Measurements from ENCODE around the gene CEBPZ.
"Not testable (repeated sequence)": the region's sequence is repeated elsewhere in the genome, so short reads cannot be mapped to it uniquely, and the experiment has no call there.

CEBPZ gene

GRCh38 chr2:37231241-37232130, at the start of gene CEBPZ, which contains the start of gene NDUFAF7:
Gene CEBPZ, minus strand, starts transcription at chr2:37231596. Its CDS starts 29 bp downstream, at chr2:37231567.
Gene NDUFAF7, plus strand, starts transcription at chr2:37231658. Its CDS starts 48 bp downstream, at chr2:37231706.
- peak; percentile 79 for DNase-seq

DNA sequence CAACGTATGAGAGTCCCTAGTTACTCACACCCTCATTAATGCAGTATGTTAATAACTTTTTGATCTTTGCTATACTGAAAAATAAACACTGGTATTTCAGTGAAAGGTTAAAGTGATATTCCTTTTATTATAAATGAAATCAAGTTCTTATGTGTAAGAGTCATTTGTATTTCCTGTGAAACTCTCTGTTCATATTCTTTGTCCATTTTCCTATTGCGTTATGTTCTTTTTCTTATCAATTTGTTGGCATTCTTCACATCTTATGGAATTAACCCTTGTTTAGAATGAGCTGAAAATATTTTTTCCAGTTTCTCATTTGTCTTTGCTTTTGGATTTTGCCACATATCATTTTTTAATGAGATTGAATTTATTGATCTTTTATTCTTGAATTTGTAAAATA, 44.9 kb upstream of the CEBPZ start:
- no peak for DNase-seq

GRCh38 chr2:37274359-37274965, 43.1 kb upstream of the CEBPZ start:
- DNase-seq = no peak

GRCh38 chr2:37271376-37272067, 40.1 kb upstream of the CEBPZ start:
- DNase-seq = no peak

DNA sequence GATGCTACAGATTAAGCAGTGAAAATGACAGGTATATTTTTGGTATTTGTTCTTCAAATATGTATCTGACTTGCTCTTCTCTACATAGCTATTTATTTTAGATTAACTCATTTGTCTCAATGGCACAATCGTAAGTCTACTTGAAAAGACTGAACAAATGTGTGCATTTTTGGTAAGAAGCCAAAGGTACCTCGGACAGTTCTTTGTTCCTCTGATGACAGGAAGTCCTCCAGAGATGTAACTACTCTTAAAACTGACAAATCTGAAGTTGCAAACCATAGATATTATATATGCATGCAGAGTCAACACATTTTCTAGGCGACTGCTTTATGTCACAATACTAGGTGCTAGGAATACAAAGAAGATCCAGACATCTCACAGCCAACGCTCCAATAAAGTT, 36.7 kb upstream of the CEBPZ start:
- no peak for DNase-seq

DNA sequence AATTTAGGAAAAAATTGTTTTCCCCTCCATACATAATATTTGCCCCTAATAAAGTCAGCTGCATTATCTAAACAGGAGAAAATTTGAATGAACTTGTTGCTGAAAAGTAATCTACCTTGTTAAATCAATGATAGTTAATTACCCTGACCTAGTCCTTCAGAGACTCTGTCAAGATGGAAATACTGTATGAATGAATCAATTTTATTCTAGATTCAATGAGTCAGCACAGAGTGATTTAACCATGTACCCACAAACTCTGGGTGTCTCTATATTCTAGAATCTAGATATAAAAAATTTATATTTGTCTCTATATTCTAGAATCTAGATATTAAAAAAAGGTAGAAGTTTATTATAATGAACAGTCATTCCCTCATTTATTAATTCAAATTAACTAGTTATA, 36.3 kb upstream of the CEBPZ start:
- DNase-seq = no peak

DNA sequence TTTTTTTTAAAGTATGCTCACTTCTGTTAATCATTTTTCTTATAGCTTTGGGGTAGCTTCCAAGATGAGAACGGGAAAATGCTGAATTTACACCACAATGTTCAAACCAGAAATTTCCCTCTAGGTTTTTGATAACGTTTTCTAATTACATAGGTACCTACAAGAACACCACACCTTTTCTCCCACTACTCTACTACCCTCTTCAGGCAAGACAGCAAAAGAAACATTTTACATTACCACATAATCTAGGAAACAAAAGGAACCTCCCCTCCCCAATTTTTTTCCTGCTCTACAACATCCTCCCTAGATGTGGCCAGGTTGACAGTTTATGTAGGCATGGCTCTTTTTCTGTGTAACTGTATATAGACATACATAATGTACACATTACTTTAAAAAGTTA, 32.4 kb upstream of the CEBPZ start:
- DNase-seq = no peak

GRCh38 chr2:37262522-37262921, 31.1 kb upstream of the CEBPZ start:
- DNase-seq = no peak

DNA sequence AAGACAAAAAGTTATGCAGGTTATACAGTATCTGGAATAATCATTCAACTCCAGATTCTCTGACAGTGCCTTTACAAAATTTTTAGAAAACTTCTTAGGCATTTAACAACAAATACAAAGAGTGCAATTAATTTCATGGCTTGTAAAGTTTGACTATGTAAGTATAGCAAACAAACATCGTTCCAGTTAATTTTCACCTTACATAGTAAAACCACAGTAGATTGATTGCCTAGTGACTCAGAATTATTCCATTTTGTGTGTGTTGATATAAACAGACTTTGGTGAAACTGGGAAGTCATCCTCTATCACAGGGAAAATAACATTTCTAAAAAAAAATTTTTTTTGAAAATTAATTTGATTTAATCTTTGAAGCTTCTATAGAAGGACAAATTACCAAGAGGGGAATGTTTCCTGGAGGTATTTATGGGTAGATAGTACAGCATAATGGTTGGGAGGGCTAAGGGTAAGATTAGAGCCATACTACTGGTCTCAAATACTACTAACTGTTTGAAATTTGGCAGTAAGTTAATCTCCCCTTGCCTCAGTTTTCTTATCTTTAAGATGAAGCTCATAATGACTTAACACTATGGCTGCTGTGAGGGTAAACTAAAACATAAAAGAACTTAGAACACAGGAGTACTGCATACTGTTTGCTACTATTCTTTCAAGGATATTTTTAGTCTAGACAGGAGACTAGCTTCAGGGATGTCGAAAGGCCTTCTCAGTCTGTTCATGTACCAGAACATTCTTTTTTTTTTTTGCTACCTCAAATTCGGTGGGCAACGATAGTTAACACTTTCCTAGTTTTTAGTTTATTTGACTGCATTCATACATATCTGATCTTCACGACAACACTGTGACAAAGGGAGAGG, 19.7 kb upstream of the CEBPZ start:
- no peak for DNase-seq

DNA sequence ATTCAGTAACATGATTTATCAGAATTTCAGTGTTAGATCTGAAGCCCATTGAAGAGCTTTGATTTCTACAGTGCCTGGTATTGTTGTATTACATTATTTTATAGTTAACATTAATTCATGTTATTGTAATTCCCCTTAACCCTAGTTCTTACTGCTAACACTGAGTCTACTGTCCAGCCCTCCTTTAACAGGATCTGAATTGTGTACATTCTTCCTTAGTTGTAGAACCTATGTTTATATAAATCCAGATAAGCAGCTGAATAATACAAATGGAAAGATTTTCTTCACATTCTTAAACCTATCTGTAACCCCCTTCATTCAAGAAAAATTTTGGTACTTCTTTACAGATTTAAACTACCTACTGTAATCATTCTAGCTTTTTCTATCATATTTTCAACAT, 14.8 kb upstream of the CEBPZ start:
- no peak for DNase-seq

GRCh38 chr2:37244755-37245154, 13.4 kb upstream of the CEBPZ start:
- no peak for DNase-seq

GRCh38 chr2:37244017-37244416, 12.6 kb upstream of the CEBPZ start:
- DNase-seq = no peak

- no peak for DNase-seq
These were observed 12.0 kb upstream of the CEBPZ start for GRCh38 chr2:37243435-37243834.

GRCh38 chr2:37232131-37232933, 936 bp upstream of the CEBPZ start:
- no peak for DNase-seq

- no peak for DNase-seq
These were observed 815 bp downstream of the CEBPZ start for GRCh38 chr2:37230581-37230980.

GRCh38 chr2:37228788-37229187, 2.6 kb downstream of the CEBPZ start:
- DNase-seq = no peak

GRCh38 chr2:37226863-37227262, 4.5 kb downstream of the CEBPZ start:
- DNase-seq = no peak

DNA sequence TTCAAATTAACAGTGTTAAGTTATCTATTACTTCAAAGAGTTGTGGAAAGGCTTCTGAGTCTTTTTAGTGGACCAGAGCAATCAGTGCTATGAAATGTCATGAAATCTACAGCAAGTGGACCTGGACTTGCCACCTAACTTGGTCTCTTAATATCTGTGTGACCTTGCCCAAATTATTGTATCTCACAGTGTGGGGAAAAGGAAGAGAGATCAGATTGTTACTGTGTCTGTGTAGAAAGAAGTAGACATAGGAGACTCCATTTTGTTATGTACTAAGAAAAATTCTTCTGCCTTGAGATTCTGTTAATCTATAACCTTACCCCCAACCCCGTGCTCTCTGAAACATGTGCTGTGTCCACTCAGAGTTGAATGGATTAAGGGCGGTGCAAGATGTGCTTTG, 6.3 kb downstream of the CEBPZ start:
- DNase-seq = not testable (repeated sequence)

GRCh38 chr2:37224063-37224462, 7.3 kb downstream of the CEBPZ start:
- DNase-seq = no peak

DNA sequence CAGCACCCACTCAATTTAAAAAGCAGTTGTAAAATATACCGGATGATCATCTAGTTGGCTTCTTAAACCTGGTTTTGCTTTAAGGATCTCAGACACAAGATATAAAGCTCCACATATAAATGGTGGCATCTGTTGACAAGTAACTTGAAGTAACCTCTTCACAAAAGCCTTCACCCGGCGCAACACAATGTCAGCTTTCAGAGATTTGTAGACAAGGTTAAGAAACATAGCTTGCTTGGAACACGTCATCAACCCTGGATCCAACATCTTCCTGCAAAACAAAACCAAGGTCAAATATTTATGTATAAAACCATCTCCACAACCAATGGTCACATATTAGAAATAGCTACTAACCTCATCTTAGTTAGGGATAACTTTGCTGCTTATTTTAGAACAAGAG, 8.3 kb downstream of the CEBPZ start:
- no peak for DNase-seq

DNA sequence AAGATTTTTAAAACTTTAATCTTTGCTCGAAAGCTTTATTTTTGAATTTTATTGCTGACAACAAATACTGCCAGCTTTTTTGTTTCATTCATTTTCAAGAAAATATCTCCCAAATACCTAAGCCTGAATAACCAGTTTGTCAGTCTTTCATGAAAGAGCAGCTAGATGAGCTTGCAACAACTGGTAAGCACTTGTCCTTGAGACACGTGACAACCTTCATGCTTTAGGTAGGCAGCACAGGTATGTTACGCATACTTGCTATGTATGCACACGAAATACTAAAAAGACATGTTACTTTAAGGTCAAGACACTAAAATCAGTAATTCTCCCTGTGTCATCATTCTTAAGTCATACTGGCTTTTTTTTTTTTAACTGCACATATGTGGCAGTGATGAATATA, 12.3 kb downstream of the CEBPZ start:
- DNase-seq = no peak

DNA sequence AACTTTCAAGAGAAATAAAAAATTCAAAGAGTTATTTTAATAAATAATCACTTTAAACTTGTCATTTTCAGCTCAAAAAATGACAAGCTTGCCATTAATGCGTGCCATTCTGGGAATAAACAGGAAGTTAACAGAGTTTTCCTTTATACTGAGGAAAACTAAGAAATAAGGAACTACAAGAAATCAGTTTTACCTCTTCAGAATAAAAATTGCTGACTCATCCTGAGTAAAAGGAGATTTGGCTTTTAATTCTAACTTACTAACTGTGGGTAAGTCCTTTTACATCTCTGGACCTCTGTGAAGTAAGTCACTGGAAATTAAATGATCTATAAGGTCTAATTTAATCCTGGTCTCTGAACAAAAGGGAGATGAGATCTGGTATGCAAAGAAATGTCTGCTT, 16.1 kb downstream of the CEBPZ start:
- DNase-seq = no peak

Data from 8988T (cell line).